Stimulated activated CD4-positive, alpha-beta T cell treated with anti-CD3 and anti-CD28 coated beads, Interleukin-12 subunit alpha, Interleukin-12 subunit beta, amount 100 ng/mL, for 24 hours (primary cell): ENCODE data around the gene APBA2.

Experiments
- DNase-seq, 2 experiments: peaks; one replicate each; pipeline ENCODE4 v3.0.0-alpha.2; 2020; ENCODE audit warnings: low read depth in 2 of 2

APBA2 gene

GRCh38 chr15:29119847-29120246 lies 234.1 kb downstream of the APBA2 start:
- no peak for DNase-seq

- no peak for DNase-seq
These were observed 235.0 kb downstream of the APBA2 start for GRCh38 chr15:29120593-29121368.

- DNase-seq: no peak
These were observed 235.5 kb downstream of the APBA2 start for GRCh38 chr15:29121369-29121656.

DNA sequence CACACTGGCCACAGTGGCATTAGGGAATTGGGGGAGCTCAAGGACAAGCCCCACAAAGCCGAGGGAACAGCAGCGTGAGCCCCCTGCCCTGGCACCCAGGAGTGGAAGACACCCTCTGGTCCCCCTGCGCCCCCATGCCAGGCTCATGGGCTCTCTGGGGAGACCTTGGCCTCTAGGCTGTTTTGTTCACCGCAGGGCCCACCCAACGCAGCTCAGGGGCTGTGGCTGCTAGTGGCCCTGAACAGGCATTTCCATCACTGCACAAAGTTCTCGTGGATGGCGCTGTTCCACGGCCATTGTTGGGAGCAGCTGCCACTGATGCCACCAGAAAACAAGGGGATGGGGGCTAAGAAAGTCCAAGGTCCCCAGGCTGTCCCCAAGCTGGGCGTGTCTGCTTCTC lies 236.1 kb downstream of the APBA2 start:
- no peak for DNase-seq

- DNase-seq: no peak
These were observed 236.7 kb downstream of the APBA2 start for GRCh38 chr15:29122506-29122905.

GRCh38 chr15:29123171-29123570 lies 237.4 kb downstream of the APBA2 start:
- DNase-seq: no peak

DNA sequence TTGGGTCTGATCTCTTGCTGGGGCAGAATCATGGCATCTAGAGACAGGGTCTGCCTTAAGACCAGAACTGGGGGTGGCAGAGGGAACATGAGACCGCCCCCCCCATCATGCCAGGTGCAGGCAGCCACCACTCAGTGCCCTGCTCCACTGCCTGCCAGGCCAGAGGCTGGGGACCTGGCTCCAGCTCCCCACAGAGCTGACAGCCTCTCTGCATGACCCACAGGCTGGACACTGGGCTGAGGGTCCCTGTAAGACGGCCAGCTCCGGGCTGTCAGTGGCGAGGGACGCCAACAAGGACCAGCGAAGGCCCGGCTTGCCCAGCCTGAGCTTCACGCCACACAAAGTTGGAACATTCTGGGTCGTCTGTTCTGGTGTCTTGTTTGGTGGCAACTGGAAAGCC lies 238.2 kb downstream of the APBA2 start:
- DNase-seq: no peak

DNA sequence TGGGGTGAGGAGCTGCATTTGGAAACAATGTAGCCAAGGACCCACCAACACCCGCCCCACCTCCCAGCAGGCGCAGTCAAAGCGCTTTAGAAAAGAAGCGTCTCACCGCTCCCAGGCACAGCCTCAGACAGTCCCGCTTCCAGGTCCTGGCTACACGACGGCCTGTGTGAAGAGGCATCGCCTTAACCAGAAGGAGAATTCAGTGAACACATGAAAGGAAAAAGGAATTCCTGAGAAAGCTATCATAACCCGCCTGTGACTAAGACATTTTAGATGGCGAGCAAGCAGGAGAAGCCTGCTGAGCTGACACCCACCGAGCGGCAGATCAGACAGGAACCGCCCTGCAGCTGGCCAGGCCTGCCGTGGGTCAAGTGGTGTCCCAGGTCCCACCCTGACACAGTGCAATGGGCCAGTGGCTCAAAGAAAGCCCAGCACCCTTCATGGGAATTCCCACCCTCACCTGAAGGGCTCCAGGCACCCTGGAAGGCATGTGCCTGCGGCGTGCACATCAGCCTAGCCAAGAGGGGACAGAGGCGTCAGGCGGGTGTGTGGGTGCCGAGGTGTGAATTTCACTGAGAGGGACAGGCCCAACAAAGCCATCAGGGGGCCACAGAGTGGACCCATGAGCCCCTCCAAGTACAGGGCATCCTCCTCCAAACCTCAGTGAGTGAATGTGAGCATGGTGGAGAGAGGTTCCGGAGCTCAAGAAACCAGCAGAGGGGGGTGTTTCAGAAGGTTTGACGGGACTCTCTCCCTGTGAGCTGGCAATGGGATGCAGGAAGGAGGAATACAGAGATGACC lies 239.0 kb downstream of the APBA2 start:
- no peak for DNase-seq

DNA sequence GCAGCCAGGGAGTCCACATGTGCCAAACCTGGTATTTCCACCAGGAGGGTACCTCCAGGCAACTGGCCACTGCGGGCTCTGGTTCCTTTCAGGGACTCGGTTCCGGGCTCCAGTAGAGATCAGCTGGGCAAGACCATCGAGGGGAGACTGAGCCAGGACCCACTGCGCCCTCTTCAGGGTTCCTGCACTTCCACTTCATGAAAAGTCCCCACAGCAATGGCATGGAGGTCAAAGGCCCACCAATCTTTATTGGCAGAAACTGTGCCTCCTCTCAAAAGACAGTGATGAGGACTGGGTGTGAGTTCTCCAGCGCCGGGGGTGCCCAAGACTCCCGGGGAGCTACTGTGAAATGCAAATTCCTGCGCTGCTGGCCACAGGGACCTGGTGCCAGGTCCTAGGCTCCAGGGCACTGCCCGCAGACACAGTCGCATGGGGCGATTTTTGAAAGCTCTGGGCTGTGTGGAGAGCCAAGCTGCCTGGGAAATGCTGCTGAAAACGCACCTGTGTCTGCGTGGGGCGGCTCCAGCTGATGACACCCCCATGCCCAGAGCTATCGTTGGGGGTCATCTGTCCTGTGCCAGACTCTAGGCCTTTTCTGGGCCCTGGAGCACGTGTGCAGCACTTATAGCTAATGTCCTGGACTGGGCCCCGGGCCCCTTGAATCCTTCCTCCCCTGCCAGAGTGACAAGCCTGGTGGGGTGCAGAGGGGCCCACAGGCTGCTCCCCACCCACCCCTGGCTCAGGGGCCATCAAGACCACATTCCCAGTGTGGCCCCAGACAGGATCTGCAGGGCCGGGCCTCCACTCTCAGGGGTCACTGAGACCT lies 239.8 kb downstream of the APBA2 start:
- DNase-seq: no peak

DNA sequence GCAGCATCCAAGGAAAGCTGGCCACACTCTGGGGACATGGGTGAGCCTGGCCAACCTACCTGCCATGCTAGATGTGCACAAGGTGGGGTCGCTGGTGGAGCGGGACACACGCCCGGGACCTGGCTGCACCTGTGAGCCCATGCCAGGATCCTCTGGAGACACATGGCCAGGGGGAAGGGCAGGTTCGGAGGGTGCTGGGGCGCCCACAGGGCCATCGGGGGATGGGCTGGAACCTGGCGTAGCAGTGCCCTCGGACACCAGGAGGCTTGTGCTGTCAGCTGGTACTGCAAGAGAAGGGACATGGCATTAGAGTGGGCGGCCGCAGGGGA lies 240.4 kb downstream of the APBA2 start:
- no peak for DNase-seq

DNA sequence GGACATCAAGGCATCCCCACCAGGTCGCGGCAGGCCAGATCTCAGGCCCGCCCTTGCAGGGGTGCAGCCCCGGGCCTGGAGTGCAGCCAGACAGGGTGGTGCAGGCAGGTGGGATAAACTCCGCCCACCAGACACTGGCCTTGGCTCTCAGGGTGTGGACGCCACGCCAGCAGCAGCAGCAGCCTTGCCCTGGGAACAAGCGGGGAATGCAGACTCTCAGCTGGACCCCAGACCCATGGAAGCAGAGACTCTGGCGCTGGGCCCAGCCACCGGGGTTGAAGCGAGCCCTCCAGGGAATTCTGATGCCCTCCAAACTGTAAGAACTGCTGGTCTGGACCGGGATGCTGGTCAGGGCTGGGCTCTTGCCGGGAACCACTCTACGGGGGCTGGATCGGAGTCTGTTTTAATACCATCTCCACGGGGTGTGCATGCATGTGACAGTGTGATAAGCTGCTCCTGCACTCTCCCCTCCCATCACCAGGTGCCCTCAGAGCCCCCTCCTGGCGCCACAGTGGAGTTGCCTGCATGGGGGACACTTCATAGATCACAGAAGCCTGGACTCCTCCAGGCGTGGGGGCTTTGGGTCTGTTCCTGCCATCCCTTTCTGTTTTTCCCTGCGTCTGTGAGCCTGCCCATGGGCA lies 241.2 kb downstream of the APBA2 start:
- DNase-seq: no peak

DNA sequence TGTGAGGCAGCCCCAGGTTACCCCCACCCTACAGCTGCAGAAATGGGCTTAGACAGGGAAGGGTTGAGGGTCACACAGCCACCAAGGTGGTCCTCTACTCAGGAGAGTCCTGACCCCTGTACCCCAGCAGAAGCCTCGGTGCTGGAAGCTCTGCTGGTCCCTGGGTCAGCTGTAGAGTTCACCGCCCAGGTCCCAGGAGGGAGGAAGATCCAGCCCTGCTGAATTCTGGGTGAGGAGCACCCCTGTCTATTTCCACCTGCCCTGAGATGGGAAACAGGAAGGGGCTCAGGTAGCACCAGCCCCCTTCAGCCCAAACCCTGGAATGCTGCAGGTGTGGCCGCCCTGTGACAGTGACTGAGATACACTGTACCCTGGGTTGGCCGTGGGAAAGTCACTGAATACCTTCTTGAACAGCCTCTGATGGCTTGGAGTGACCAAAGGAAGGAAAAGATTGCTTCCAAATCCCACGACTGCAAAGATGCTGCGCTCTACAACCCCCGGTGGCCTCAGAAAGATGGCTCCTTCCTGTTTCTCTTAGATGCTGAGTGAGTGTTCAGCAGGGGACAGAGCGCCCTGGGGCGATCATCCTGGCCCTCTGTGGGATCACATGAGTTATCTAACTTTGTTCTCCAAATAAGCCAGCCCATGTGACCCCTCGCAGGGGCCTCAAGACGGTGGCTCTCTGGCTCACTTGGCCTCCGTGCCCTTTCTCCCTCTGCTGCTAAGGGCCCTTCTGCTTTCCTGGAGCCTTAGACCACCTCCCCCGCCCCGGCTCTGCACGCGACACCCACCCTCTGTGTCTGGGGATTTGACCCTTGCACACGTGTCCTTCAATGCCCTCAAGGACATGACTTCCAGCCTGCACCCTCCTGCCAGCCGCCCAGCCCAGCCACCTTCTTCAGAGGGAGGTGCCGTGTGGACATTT lies 242.0 kb downstream of the APBA2 start:
- no peak for DNase-seq

DNA sequence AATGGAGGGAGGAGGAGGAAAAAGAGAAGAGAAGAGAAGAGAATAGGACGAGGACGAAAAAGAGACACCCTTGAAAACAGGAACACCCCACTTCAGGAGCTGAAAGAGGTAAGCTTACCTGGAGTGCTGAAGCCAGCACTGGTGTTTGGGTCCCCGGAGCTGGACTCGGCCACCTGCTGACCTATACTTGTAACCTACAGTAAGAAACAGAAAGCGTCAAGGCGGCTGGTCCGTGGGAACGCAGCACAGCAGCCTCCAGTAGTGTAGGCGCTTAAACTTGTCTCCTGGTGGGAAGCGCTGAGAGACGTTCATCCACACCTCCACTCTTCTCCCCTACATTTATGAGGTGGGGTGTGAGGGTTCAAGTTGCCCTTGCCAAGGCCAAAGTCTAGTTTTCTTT lies 242.9 kb downstream of the APBA2 start:
- no peak for DNase-seq

GRCh38 chr15:29129221-29129620 lies 243.4 kb downstream of the APBA2 start:
- DNase-seq: no peak

GRCh38 chr15:29129926-29130325 lies 244.2 kb downstream of the APBA2 start:
- DNase-seq: no peak

GRCh38 chr15:29130476-29130875 lies 244.7 kb downstream of the APBA2 start:
- no peak for DNase-seq

DNA sequence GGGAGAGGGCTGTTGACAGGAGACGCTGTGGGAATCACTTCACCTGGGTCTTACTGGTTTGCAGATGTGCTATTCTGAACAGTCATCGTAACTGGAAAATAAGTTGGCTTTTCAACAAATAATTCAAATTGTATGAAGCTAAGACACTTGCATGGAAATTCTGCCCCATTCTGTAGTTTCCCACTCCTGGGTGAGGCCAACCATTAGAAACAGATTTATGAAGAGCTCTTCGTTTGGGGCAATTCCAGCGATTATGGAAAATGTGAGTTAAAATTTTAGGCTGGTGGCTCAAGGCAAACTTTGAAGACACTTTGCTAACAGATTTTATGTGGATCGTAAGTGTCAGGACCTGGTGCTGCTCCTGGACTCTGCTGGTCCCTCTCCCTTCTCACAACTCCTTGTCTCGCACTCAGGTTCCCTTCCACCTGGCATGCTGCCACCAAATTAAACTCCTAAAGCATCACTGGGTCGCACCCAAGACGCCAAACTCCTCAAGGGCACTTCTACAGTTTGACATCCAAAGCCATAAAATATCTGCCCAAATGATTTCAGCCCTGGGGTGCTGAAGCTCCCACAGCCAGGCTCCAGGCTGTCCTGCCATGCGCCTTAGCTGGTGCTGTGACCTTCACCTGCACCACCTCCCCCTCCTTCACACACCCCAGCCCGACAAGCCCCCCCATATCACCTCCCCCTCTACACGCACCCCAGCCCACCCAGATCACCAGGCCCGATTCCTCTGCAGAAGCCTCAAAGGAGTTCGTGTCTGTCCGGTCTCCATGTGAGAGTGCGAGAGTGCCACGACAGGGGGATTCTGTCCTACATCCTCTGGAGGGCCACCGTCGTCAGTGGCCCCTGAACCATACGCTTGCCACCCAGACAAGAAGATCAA lies 245.4 kb downstream of the APBA2 start:
- no peak for DNase-seq

GRCh38 chr15:29131840-29132420 lies 246.2 kb downstream of the APBA2 start:
- DNase-seq: no peak

DNA sequence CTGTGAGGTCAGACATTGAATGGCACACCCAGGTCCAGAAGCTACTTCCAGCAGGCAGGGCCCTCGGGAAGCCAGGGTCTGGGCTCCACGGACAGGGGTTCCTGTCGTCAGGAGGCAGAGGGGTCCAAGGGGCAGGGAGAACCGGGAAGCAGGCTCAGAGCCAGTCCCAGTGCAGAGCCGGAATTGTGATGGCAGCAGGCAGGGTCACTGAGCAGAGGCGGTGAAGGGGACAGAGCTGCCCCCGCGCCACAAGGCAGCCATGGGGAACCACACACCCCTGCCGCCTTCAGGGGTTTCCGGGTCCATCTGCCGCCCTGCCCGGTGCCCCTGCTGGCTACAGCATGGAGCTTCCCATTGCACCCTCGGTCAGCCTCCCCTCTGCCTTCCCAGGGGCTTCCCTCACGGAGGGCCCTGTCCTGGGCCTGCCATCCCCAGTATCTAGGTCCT lies 247.0 kb downstream of the APBA2 start:
- DNase-seq: no peak

DNA sequence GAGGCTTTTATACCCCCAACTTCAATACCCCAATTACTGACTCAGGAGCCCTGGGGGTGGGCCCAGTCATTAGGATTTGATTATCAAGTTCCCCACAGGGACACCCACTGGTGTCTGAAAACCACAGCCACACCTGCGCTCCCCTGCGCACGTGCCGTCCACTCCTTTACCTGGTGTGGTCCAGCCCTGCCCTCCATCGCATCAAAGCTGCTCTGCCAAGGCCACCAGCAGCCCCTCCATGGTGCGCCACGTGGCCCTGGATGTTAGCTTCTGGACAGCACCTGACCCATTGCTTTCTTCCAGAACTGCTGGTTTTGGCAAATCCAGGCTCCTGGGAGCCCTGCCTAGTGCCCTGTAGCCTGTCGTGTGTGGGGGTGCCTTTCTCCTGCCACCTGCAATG lies 247.5 kb downstream of the APBA2 start:
- DNase-seq: no peak
